ENCODE results near the gene SEZ6.

DNA sequence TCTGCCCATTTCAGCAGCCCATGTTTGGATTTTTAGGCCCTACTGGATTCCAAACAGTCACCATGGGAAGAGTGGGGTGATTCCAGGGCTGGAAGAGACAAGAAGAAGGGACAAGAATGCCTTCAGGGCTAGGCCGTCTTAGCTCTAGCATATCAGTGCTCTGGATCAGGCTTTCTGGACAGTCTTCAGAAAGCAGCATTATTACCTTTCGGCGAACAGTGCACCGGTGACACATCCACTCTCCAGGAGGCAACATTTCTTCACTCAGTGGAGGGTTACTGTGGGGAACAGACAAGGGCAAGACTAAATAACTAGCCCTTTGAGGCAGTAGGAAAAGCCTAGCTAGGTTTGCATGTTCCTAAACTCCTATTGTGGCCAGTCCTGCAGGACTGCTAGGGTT is 79.0 kb downstream of the SEZ6 start:
- TF ChIP-seq, protein P1, sequence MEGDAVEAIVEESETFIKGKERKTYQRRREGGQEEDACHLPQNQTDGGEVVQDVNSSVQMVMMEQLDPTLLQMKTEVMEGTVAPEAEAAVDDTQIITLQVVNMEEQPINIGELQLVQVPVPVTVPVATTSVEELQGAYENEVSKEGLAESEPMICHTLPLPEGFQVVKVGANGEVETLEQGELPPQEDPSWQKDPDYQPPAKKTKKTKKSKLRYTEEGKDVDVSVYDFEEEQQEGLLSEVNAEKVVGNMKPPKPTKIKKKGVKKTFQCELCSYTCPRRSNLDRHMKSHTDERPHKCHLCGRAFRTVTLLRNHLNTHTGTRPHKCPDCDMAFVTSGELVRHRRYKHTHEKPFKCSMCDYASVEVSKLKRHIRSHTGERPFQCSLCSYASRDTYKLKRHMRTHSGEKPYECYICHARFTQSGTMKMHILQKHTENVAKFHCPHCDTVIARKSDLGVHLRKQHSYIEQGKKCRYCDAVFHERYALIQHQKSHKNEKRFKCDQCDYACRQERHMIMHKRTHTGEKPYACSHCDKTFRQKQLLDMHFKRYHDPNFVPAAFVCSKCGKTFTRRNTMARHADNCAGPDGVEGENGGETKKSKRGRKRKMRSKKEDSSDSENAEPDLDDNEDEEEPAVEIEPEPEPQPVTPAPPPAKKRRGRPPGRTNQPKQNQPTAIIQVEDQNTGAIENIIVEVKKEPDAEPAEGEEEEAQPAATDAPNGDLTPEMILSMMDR (conservative IDR thresholded peaks at IDR 0.05 in 1 of 2, IDR thresholded peaks at IDR 0.05 in 1 of 2; ENCODE audit: low read depth in 1 of 2, low read length in 2 of 2): no peak
- TF ChIP-seq EZH2 (IDR thresholded peaks at IDR 0.05; ENCODE audit: low read length, missing control alignments): no peak
